Fibroblast of the conjunctiva (primary cell): ENCODE data around the gene DLL3.
"Not testable (repeated sequence)": the region's sequence is repeated elsewhere in the genome, so short reads cannot be mapped to it uniquely, and the experiment has no call there.

ENCODE experiments used
- DNase-seq: peaks from one replicate; pipeline ENCODE4 v3.0.0-alpha.2; 2010; ENCODE audit warnings: low read depth

The DLL3 gene, protein sequence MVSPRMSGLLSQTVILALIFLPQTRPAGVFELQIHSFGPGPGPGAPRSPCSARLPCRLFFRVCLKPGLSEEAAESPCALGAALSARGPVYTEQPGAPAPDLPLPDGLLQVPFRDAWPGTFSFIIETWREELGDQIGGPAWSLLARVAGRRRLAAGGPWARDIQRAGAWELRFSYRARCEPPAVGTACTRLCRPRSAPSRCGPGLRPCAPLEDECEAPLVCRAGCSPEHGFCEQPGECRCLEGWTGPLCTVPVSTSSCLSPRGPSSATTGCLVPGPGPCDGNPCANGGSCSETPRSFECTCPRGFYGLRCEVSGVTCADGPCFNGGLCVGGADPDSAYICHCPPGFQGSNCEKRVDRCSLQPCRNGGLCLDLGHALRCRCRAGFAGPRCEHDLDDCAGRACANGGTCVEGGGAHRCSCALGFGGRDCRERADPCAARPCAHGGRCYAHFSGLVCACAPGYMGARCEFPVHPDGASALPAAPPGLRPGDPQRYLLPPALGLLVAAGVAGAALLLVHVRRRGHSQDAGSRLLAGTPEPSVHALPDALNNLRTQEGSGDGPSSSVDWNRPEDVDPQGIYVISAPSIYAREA

DNA sequence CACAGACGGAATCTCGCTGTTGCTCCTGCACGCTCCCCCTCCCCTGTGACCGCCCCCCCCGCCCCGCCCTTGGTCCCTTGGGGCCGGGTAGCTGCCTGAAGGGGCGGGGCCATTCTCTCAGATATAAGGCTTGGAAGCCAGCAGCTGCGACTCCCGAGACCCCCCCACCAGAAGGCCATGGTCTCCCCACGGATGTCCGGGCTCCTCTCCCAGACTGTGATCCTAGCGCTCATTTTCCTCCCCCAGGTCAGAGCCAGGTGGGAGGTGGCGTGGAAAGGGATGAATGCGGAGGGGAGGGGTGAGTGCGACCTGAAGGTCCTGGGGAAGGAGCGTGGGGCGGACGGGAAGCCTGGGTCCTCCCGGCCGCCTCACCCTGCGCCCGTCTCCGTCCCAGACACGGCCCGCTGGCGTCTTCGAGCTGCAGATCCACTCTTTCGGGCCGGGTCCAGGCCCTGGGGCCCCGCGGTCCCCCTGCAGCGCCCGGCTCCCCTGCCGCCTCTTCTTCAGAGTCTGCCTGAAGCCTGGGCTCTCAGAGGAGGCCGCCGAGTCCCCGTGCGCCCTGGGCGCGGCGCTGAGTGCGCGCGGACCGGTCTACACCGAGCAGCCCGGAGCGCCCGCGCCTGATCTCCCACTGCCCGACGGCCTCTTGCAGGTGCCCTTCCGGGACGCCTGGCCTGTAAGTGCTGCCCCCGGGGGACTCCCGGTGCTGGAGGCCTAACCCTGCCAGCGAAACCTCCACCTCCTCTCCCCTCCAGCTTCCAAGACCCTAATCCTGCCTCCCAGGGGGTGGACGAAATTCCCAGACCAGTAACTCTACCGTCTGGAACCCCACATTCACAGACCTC, at the start of gene DLL3:
Gene DLL3 (plus strand): TSS at position 150 of the 845 bp plus-strand sequence. CDS start 28 bp downstream, at position 178.
- DNase-seq: no peak

DNA sequence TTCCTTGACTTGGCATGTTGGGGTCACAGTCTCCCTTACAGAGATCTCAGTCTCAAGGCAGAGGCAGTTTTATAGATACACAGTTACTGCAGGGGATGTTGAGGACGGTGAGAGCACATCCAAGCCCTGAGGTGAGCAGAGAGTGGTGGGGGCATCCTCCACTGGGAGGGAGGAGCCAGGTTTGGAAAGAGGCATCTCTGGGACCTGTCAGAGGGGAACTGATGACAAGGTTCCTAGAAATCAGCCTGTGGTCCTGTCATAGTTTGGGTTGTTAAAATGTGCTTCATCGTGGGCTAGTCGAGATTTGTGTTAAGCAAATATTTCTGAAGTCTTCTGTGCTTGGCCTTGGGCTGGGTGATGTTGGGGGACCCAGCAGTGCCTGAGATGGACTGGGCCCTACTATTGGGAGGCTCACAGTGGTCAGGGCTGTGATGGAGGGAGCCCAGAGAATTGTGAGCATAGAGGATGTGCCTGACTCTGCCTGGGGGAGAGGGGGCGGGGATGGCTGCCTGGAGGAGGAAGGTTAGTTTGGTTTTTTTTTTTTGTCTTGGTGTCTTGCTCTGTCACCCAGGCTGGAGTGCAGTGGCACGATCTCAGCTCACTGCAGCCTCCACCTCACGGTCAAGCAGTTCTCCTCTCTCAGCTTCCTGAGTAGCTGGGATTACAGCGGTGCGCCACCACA, 49.5 kb upstream of the DLL3 start:
- no peak for DNase-seq

DNA sequence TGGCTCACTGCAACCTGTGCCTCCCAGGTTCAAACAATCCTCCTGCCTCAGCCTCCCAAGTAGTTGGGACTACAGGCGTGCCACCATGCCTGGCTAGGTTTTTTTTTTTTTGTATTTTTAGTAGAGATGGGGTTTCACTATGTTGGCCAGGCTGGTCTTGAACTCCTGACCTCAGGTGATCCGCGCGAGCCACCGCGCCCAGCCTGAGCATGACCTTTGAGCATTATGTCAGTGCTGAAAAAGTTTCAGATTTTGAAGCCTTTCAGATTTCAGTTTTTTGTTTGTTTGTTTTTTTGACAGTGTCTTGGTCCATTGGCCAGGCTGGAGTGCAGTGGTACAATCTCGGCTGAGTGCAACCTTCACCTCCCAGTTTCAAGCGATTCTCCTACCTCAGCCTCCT, 47.5 kb upstream of the DLL3 start:
- not testable (repeated sequence) for DNase-seq

DNA sequence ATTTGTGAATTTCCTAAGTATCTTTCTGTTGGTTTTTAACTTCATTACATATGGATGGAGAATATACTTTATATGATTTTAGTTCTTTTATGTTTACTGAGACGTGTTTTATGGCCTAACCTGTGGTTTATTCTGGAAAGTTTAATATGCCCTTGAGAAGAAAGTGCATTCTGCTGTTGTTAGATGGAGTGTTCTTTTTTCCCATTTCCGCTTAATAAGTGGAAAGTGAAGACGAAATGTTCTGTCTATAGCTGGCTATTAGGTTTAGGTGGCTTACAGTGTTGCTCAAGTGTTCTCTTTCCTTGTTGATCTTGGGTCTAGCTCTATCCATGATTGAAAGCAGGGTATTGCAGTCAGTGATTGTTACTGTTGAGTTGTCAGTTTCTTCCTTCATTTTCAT, 35.3 kb upstream of the DLL3 start:
- no peak for DNase-seq

DNA sequence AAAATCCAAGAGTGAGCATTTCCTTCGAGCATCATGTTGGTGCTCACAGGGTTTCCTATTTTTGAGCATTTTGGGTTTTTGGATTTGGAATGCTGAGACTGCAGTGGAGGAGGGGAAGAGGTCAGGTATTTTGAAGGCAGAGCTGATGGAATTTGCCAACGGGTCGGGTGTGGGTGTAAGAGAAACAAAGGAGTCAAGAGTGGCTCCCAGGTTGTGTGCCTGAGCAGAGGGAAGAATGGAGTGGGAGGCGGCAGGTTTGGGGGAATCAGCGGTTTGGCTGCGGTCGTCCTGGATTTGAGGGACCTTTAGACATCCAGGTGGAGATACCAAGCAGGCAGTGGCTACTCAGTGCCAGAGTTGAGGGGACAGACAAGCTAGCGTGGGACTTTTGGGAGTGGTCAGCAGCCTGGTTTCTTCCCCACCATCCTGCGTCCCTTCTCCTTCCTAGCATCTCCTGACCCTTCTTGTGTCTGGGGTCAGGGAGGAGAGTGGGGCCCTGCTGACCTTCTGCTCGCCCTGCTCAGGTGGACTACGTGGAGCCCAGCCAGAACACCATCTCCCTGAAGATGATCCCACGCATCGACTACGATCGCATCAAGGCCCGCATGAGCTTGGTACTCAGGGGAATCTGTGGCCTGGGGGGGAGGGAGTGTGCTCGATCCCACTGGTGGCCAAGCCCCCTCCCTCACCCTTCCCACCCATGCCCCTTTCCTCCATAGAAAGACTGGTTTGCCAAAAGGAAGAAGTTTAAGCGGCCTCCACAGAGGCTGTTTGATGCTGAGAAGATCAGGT, 32.6 kb upstream of the DLL3 start:
- DNase-seq: no peak

DNA sequence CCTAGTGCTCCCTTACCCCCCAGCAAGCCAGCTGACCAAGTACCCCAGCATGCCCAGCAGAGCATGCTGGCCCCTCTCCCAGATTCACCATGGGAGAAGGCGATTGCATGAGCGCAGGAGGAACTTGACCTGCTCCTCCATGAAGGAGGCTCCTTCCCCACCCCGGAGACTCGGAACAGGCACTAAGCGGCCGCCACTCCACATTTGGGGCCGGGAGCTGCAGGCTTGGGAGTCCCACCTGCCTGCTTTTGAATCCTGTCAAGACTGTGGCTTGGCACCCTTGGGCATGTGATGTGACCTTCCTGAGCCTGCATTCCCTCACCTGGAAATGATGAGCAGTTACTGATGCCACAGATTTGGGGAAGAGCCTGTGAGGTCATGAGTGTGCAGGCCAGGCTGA, 30.8 kb upstream of the DLL3 start:
- DNase-seq: no peak

DNA sequence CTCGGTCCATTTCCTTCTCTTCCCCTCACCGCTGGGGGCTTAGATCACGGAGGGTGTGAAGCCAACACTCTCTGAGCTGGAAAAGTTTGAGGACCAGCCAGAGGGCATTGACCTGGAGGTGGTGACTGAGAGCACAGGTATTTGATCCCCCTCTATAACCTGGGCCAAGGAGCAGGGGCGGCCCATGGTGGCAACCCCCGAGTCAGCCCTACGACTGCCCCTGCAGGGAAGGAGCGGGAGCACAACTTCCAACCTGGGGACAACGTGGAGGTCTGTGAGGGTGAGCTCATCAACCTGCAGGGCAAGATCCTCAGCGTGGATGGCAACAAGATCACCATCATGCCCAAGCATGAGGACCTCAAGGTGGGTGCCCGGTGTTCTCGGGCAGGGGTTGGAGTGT, 29.7 kb upstream of the DLL3 start:
- DNase-seq: no peak

DNA sequence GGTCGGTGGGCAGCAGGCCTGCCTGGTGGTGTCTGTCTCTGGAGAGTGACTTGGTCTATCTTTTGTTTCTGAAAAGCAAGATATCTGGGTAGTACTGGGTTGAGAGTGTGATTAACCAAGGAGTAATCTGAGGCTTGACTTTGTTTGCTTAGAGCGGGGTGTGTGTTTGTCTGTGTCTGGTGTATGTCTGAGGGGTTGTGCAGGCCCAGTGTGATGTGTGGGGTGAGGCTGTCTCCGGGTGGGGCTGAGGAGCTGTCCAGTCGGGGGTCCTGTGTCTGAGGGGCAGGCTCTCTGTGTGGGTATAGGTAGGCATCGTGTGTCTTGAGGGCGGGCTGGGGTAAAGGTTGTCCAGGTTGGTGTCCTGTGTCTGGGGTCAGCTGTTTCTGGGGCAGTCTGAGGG, 29.2 kb upstream of the DLL3 start:
- DNase-seq: no peak

DNA sequence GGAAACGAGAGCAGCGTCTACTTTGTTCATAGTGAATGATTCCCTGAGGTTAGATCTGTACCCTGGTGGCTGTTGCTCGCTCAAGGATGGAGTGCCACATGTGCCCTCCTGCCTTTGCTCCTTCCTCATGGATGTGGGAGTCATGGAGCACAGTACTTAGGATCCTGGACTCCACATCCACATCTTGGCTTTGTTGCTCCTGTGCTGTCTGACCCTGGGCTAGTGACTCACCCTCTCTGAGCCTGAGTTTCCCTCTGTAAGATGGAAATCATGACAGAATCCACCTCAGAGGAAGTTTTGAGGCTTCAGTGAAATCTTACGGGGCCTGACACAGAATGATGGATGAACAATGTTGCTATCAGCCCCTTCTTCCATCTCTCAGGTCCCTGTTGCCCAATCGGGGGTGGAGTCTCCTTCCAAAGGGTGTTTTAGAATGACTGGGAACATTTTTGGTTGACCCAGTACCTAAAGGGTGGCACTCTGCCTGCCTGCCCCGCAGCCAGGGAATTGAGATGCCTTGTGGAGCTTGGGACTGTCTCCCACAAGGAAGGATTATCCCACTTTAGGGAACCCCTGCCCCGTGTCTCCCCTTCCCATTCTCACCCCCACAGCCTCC, 27.9 kb upstream of the DLL3 start:
- no peak for DNase-seq

DNA sequence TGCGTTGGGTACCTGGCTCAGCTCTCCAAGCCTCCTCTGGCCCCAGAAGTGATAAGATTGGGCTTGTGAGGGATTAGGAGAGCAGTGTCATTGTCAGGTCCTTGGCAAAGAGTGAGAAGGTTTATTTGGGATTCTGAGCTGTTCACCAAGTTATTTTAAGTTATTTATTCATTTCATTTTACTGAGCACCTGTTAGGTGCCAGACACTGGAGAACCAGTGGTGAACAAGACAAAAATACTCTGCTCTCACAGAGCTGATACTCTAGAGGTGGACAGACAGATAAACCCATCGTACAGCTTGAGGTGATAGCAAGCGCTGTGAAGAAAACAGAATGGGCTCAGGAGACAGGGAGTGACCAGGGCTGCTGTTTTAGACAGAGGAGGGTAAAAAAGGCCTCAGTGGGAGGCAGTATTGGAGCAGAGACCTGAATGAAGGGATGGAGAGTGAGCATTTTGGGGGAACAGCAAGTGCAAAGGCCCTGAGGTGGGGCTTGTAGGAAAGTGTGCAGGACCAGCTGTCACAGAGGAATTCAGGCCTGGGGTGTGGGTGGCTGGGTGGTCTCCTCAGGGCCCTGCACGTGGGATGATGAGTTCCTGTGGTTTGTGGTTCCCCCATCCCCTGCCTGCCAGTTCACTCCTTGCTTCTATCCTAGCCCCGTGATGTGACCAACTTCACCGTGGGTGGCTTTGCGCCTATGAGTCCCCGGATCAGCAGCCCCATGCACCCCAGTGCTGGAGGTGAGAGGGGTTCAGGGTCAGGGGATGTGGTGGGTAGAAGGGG, 26.8 kb upstream of the DLL3 start:
- no peak for DNase-seq

DNA sequence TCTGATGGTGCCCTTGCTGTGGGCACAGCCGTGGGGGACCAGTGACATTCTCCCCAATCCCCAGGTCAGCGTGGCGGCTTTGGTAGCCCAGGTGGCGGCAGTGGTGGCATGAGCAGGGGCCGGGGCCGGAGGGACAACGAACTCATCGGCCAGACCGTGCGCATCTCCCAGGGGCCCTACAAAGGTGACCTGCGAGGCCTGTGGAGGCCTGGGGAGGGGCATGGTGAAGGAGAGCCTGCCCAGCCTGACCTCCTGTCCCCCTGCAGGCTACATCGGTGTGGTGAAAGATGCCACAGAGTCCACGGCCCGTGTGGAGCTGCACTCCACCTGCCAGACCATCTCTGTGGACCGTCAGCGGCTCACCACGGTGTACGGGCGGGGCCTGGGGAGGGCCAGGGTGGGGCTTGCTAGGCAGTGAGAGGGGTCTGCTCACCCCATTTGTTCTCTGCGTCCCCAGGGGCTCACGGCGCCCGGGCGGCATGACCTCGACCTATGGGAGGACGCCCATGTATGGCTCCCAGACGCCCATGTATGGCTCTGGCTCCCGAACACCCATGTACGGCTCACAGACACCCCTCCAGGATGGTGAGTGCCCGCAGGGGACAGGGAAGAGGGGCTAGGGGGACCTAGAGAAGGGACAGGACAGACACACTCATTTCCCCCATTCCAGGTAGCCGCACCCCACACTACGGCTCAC, 25.9 kb upstream of the DLL3 start:
- DNase-seq: no peak

DNA sequence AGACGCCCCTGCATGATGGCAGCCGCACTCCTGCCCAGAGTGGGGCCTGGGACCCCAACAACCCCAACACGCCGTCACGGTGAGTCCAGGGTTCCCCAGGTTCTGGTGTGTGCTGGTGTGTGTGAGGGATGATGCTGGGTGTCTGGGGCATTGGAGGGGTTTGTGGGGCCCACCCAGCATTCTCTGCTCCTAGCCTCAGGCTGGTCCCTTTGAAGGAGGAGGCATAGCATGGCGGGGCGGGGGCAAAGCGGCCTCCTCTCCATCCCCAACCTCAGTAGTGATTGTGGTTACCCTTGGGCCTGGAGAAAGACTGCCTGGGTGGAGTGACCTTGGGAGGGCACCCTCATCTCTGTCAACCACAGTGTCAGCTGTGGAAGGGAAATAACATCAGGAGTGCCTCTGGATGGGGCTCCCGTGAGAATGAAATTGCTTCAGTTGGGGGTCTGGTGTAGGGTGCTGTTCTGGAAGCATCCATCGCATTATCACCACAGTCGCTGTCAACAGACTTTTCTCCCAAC, 25.2 kb upstream of the DLL3 start:
- DNase-seq: no peak

DNA sequence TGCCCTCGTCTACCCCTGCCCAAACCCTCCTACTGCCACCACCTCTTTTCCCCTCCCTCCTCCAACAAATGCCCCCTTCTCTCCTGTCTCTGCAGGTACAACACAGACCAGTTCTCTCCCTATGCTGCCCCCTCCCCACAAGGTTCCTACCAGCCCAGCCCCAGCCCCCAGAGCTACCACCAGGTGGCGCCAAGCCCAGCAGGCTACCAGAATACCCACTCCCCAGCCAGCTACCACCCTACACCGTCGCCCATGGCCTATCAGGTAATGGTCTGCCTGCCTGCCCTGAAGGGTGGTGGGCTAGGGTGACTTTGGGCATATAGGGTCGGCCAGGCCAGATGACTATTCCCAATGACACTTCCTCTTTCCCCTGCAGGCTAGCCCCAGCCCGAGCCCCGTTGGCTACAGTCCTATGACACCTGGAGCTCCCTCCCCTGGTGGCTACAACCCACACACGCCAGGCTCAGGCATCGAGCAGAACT, 24.6 kb upstream of the DLL3 start:
- peak; percentile 14 for DNase-seq

DNA sequence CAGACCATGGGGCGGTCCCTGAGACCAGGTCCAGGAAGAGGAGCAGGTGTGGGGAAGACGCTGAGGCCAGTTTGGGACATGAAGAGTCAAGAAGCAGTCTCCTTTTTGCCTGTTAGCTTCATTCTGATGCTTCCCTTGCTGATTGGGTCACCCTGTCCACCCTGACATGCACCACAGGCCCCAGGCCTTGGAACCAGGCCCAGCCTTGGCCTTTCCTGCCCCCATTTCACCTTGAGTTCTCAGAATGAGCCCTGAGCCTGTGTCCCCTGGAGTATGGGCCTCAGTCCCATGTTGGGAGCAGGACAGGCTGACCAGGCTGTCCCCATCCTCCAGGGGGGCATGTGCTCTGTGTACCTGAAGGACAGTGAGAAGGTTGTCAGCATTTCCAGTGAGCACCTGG, 23.0 kb upstream of the DLL3 start:
- DNase-seq: no peak

DNA sequence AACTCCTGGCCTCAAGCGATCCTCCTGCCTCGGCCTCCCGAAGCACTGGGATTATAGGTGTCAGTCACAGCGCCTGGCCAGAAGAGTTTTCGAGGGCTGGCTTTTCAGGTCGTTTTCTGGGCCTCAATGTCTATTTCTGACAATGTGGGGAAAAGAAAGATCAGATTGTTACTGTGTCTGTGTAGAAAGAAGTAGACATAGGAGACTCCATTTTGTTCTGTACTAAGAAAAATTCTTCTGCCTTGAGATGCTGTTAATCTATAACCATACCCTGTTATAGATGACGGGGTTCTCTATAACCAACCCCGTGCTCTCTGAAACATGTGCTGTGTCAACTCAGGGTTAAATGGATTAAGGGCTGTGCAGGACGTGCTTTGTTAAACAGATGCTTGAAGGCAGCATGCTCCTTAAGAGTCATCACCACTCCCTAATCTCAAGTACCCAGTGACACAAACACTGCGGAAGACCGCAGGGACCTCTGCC, 19.4 kb upstream of the DLL3 start:
- DNase-seq: not testable (repeated sequence)

DNA sequence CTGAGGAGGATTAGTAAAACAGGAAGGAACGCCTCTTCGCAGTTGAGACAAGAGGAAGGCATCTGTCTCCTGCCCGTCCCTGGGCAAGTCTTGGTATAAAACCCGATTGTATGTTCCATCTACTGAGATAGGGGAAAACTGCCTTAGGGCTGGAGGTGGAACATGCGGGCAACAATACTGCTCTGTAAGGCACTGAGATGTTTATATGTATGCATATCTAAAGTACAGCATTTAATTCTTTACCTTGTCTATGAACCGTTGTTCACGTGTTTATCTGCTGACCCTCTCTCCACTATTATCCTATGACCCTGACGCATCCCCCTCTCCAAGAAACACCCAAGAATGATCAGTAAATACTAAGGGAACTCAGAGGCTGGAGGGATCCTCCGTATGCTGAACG, 18.8 kb upstream of the DLL3 start:
- no peak for DNase-seq

DNA sequence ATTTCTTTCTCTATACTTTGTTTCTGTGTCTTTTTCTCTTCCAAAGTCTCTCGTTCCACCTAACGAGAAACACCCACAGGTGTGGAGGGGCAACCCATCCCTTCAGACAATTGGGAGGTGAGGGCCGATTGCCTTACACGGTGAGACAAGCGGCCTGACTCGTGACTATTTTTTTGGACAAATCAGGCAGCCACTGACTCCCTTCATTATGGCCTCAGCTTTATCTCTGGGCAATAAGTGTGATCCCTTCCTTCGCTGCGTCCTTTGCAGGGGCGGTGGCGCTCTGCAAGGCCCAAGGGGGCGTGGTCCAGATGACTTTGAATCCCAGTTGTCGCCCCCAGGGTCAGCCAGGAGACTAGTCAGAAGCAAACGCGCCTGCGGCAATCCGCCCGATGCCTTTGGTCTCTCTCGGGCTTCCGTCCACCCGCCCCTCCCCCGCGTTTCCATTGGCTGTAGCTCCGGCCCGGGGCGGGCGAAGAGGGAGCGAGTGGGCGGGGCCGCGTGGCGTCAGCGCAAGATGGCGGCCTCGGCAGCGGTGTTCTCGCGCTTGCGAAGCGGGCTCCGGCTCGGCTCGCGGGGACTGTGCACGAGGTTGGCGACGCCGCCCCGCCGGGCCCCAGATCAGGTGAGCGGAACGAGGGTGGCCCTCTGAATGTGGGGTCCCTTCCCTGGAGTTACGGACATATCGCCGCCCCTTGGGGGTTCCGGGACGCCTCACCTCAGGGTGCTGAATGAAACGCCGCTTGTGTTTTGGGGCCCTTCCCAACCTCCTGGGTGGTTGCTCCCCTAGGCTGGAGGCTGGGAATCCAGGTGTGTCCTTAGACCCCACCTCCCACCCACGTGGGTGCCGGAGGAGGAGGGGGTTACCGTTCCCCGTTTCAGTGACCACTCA, 18.2 kb upstream of the DLL3 start, which contains the start of gene TIMM50:
Gene TIMM50 (plus strand): TSS at position 502 of the 892 bp plus-strand sequence. CDS start 16 bp downstream, at position 518.
- peak; percentile 86 for DNase-seq

DNA sequence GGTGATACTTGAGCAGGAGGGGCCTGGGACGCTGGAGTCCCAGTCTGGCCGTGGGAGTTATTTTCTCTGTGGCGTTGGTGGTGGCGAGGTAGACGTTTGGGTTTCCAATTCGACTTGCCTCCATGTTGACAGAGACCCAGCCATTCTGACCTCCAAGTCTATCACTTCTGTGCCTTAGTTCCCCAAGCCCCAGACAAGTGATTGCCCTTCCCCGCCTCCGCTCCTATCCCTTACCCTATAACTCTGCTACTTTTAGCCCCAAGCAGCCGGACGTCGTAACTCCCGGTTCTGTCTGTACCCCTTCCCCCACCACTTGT, 17.6 kb upstream of the DLL3 start:
- DNase-seq: no peak
